Measurements from ENCODE around the gene PARP3.

DNA sequence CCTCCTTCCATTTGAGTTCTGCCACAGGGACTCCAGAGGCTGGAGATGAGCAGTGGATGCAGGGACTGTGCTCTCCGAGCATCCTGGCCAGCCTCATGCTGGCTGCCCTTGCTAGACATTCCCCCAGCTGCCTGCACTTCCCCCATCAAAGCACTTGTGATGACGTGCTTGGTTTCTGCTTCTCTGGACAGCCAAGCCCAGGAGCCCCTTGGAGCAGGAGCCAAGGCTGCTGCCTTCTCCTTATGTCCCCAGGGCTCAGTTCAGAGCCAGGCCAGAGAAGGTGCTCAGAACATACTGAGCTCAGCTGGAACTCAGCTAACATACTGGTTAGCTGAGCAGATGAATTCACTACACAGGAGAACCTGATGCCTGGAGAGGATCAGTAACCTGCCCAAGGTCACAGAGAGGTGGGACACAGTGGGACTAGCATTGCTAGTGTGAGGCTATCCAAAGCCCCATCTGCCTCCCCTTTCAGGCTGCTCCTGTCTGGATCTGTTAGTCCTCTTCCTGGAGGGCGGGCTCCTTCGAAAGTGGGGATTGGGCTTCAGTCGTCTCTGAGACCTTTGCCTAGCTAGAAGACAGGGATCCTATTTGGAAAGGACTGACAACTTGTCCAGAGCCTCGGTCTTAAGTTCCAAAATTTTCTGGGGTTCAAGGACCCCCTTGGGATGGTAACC, 20.8 kb downstream of the PARP3 start:
- no peak for TF ChIP-seq GATA2 (IDR thresholded peaks at IDR 0.05; ENCODE audit: low read depth, low read length)
- TF ChIP-seq GATA3 (IDR thresholded peaks at IDR 0.05; ENCODE audit: low read depth, low read length), result no peak

Data from SH-SY5Y (cell line).